Measurements from ENCODE around the gene POGLUT2.
A peak's percentile ranks its signal among the peaks of the same experiment; 100 is the strongest.

Gene POGLUT2

DNA sequence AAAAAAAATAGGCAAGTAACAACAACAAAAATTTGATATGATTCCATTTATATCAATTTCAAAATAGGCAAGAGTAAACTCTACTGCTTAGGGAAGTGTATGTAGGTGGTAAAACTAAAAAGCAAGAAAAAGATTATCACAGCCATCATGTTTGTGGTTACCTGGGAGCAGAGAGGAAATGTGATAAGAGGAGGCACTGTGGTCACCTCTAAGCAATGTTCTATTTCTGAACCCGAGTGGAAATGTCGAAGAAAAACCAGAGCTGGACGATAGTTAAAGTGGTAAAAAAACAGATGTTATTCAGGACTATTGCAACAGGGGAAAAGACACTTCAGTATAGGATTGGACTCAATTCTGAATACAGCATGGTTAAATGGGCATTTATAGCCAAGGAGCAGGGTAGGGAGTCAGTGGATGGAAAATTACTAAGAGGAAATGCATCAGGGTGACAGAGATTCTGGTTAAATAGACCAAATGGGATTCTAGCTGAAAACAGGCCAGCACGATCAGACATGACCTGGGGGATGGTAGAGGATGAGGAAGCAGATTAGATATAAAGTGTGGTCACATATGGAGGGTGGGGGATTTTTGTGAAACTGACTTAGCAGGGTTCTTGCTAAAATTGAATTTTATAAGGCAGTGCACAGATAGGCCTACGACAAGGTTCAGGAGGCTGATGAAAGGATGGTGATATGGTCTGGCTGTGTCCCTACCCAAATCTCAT, 19.2 kb downstream of the POGLUT2 start:
- DNase-seq (ENCODE audit: low read depth in 1 of 2, low spot score in 1 of 2) = peak in 1 of 2 experiments; percentile 68
- H3K27ac ChIP-seq (replicated peaks) = peak overlapping the region; percentile 56
- peak; percentile 33; the same call in 1 of the 2 replicates for TF ChIP-seq SPI1 (IDR thresholded peaks at IDR 0.05; ENCODE audit: borderline replicate concordance, low read depth)
- peak; percentile 21 for TF ChIP-seq REST (IDR thresholded peaks at IDR 0.05; ENCODE audit: insufficient replicate concordance, low read depth)
- peak; percentile 20; the same call in 1 of the 2 replicates for TF ChIP-seq GABPA (IDR thresholded peaks at IDR 0.05; ENCODE audit: low read depth)
- peak; percentile 68 for TF ChIP-seq POLR2AphosphoS5 (IDR thresholded peaks at IDR 0.05; ENCODE audit: low read depth)
- TF ChIP-seq, protein P1, sequence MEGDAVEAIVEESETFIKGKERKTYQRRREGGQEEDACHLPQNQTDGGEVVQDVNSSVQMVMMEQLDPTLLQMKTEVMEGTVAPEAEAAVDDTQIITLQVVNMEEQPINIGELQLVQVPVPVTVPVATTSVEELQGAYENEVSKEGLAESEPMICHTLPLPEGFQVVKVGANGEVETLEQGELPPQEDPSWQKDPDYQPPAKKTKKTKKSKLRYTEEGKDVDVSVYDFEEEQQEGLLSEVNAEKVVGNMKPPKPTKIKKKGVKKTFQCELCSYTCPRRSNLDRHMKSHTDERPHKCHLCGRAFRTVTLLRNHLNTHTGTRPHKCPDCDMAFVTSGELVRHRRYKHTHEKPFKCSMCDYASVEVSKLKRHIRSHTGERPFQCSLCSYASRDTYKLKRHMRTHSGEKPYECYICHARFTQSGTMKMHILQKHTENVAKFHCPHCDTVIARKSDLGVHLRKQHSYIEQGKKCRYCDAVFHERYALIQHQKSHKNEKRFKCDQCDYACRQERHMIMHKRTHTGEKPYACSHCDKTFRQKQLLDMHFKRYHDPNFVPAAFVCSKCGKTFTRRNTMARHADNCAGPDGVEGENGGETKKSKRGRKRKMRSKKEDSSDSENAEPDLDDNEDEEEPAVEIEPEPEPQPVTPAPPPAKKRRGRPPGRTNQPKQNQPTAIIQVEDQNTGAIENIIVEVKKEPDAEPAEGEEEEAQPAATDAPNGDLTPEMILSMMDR (IDR thresholded peaks at IDR 0.05; ENCODE audit: insufficient read depth, low read length) = no peak

GRCh38 chr13:102777736-102778135, 21.0 kb downstream of the POGLUT2 start:
- H3K27ac ChIP-seq (replicated peaks) = no peak overlapping the region
- no peak overlapping the region for H3K4me3 ChIP-seq (replicated peaks; ENCODE audit: insufficient read depth, low read length)
- H3K27me3 ChIP-seq (ENCODE audit: insufficient read depth, poor library complexity, severe bottlenecking) = no peaks in the 10 kb centered on the region
- no peak for DNase-seq (ENCODE audit: low read depth in 1 of 2, low spot score in 1 of 2)
- TF ChIP-seq SPI1 (IDR thresholded peaks at IDR 0.05; ENCODE audit: borderline replicate concordance, low read depth) (no peak), GABPA (IDR thresholded peaks at IDR 0.05; ENCODE audit: low read depth) (no peak), REST (IDR thresholded peaks at IDR 0.05; ENCODE audit: insufficient replicate concordance, low read depth) (no peak), POLR2AphosphoS5 (IDR thresholded peaks at IDR 0.05; ENCODE audit: low read depth) (no peak)
- TF ChIP-seq, protein P1 (IDR thresholded peaks at IDR 0.05; ENCODE audit: insufficient read depth, low read length) = no peak

More for the DNA sequence above, 19.2 kb downstream of the POGLUT2 start:
- Histone ChIP-seq H3K27me3 (ENCODE audit: insufficient read depth, poor library complexity, severe bottlenecking) (no peaks in the 10 kb centered on the region), H3K4me3 (replicated peaks; ENCODE audit: insufficient read depth, low read length) (no peak overlapping the region)

DNA sequence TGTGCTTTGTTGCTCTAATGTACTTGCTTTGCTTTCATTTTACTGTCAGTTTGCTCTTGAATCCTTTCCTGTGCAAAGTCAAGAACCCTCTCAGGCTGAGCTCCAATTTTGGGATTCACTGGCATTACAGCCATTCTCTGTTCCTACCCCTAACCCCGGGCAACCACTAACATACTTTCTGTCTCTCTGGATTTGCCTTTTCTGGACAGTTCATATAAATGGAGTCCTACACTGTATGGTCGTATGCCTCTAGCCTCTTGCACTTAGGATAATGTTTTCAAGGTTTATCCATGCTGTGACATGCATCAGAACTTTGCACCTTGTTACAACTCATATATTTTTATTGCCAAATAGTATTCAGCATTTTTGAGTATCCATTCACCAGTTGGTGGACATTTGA, 22.5 kb downstream of the POGLUT2 start:
- TF ChIP-seq GABPA (IDR thresholded peaks at IDR 0.05; ENCODE audit: low read depth) = no peak
- TF ChIP-seq, protein P1 (IDR thresholded peaks at IDR 0.05; ENCODE audit: insufficient read depth, low read length) = no peak
- no peak for TF ChIP-seq POLR2AphosphoS5 (IDR thresholded peaks at IDR 0.05; ENCODE audit: low read depth)
- TF ChIP-seq SPI1 (IDR thresholded peaks at IDR 0.05; ENCODE audit: borderline replicate concordance, low read depth) = no peak
- no peak for TF ChIP-seq REST (IDR thresholded peaks at IDR 0.05; ENCODE audit: insufficient replicate concordance, low read depth)
- no peaks in the 10 kb centered on the region for H3K27me3 ChIP-seq (ENCODE audit: insufficient read depth, poor library complexity, severe bottlenecking)

More for the DNA sequence above, 22.5 kb downstream of the POGLUT2 start:
- H3K4me3 ChIP-seq (replicated peaks; ENCODE audit: insufficient read depth, low read length) = no peak overlapping the region
- H3K27ac ChIP-seq (replicated peaks) = no peak overlapping the region
- no peak for DNase-seq (ENCODE audit: low read depth in 1 of 2, low spot score in 1 of 2)
